ENCODE data around the gene BAIAP3.

BAIAP3 gene

DNA sequence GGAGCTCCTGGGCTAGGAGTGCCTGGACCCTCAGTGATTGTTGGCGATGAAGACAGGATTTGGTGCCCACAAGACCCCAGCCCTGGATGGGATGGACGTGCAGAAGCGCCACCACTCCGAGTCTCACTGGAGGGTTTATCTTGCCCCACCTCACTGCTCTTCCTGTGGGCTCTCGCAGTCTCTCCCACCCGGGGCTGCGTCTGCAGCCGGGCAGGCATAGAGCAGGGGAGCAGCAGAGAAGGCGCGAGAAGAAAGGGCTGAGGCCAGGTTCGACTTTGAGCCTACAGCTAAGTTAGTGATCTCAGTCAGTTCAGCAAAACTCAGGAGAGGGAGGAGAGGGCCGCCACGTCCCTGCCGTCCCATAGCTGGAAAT, 17.4 kb upstream of the BAIAP3 start:
- TF ChIP-seq, protein P1, sequence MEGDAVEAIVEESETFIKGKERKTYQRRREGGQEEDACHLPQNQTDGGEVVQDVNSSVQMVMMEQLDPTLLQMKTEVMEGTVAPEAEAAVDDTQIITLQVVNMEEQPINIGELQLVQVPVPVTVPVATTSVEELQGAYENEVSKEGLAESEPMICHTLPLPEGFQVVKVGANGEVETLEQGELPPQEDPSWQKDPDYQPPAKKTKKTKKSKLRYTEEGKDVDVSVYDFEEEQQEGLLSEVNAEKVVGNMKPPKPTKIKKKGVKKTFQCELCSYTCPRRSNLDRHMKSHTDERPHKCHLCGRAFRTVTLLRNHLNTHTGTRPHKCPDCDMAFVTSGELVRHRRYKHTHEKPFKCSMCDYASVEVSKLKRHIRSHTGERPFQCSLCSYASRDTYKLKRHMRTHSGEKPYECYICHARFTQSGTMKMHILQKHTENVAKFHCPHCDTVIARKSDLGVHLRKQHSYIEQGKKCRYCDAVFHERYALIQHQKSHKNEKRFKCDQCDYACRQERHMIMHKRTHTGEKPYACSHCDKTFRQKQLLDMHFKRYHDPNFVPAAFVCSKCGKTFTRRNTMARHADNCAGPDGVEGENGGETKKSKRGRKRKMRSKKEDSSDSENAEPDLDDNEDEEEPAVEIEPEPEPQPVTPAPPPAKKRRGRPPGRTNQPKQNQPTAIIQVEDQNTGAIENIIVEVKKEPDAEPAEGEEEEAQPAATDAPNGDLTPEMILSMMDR (conservative IDR thresholded peaks at IDR 0.05): no peak
- H3K27ac ChIP-seq: no peak overlapping the region

DNA sequence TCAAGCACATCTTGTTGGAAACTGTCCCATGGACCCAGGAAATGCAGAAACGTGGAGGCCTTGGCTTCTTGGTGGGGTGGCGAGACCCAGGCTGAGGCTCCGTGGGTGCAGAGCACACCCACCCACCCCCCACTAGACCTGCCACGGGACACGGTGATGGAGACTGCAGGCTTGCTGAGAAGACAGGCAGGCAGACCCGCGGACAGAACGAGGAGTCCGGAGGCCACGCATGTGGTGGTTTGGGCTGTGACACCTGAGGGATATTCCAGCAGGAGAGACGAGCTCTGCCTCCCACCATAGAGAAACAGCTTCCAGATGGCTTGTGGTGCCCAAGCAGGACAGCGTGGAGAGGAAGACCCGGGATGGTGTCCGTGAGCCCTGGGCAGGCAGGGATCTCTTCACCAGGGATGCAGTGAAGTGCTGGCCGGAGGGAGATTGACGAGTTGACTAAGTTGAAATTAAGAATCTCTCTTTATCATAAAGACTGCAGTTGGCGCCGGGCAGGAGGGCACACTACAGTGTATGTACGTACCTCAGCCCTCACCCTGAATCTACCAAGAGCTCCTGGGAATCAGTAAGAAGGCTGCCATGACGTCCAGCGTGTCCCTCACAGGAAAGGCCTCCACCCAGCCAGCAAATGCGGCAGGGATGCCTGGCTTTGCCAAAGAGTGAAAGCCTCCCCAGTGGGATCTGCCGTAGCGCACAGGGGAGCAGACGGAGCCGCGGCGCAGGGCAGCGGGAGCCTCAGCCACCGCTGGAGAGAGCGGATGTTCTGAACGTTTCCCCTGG, 15.8 kb upstream of the BAIAP3 start:
- H3K27ac ChIP-seq: no peak overlapping the region
- TF ChIP-seq, protein P1 (conservative IDR thresholded peaks at IDR 0.05): no peak

DNA sequence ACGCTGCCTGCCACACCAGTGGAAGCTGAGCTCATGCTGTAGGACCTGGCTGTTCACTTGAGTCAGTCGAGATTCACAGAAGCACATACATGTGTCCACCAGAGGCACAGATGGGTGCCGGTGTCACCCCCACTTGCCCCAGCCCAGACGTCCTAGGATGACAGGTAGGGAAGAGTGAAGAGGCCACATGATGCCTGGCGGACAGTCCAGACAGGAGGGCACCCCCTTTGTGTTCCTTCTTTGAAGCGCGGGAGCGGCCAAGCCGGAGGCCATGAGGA, 15.2 kb upstream of the BAIAP3 start:
- TF ChIP-seq, protein P1 (conservative IDR thresholded peaks at IDR 0.05): no peak
- H3K27ac ChIP-seq: no peak overlapping the region

DNA sequence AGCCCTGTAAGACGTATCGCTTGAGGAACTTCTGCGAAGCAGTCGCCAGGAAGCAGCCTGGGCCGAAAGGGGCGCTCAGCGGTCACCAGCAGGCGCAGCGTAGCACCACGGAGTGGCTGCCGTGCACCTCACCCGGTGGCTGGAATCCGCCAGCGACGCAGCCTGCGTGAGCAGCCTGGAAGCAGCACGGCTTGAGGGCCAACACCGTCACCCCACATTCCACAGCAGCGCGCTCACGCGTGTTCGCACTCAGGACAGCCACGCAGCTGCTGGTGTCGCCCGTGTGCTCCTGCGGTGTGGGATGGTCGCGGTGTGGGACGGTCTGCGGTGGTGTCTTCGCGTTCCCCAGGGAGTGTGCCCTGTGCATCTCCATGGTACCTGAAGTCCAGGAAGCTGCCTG, 14.4 kb upstream of the BAIAP3 start:
- TF ChIP-seq, protein P1 (conservative IDR thresholded peaks at IDR 0.05): no peak
- H3K27ac ChIP-seq: no peak overlapping the region

DNA sequence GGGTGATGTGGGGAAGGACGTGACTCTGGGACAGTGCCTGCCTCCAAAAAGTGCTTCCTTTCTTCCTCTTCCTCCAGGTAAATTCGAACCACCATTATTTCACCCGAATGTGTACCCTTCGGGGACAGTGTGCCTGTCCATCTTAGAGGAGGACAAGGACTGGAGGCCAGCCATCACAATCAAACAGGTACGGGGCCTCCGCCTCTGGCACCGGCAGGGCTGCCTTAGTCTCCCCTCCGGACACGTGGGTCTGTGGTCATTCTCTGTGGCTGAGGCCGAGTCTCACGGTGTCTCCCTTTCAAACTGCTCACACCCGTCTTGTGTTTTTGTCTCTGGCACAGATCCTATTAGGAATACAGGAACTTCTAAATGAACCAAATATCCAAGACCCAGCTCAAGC, 13.3 kb upstream of the BAIAP3 start:
- TF ChIP-seq, protein P1 (conservative IDR thresholded peaks at IDR 0.05): no peak
- H3K27ac ChIP-seq: no peak overlapping the region

DNA sequence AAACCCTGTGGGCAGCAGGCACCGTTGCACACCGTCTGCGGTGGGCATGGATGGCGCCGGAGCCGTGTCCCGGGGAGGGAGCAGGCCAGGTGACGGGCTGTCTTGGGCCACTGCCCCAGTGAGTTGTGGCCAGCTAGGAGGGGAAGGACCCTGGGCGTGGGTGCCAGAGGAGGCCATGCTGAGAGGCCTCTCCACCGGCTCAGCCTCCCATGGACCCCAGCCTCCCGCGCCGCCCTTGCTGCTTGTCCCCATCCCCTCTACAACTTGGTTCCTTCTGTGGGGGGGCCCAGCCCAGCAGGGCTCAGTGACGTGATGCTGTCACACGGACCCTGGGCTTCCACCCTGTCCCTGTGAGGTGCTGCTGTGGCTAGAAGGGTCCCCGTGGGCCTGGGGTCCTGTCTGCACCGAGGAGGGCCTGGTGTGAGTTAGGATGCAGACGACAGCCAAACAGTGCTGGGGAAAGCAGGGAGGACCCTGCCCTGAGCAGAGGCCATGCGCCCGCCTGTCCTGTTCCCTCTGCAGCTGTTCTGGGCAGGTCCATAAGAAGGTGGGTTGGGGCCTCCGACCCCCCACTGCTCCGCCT, 12.7 kb upstream of the BAIAP3 start:
- no peak overlapping the region for H3K27ac ChIP-seq
- TF ChIP-seq, protein P1 (conservative IDR thresholded peaks at IDR 0.05): no peak

DNA sequence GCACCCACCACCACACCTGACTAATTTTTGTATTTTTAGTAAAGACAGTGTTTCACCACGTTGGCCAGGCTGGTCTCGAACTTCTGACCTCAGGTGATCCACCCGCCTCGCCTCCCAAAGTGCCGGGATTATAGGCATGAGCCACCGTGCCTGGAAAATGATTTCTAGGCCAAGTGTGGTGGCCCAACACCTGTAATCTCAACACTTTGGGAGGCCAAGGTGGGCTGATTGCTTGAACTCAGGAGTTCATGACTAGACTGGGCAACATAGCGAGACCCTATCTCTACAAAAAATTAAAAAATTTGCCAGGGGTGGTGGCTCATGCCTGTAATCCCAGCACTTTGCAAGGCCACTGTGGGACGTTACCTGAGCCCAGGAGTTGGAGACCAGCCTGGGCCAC, 11.0 kb upstream of the BAIAP3 start:
- TF ChIP-seq, protein P1 (conservative IDR thresholded peaks at IDR 0.05): no peak
- no peak overlapping the region for H3K27ac ChIP-seq

Data from VCaP (cell line).